ENCODE measurements around the gene SLC35A1.

DNA sequence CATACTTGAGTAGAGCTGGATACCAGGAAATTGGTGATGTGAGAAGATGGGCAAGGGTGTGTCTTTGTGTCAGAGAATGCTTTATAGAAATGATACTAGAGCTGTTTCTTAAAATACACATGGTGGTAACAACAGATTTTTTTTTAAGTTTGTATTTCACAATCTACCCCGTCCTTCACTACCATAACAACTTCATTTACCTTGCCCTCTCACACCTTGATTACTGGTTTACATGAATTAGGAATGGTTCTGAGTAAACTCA is 71.6 kb downstream of the SLC35A1 start:
- TF ChIP-seq, protein P1, sequence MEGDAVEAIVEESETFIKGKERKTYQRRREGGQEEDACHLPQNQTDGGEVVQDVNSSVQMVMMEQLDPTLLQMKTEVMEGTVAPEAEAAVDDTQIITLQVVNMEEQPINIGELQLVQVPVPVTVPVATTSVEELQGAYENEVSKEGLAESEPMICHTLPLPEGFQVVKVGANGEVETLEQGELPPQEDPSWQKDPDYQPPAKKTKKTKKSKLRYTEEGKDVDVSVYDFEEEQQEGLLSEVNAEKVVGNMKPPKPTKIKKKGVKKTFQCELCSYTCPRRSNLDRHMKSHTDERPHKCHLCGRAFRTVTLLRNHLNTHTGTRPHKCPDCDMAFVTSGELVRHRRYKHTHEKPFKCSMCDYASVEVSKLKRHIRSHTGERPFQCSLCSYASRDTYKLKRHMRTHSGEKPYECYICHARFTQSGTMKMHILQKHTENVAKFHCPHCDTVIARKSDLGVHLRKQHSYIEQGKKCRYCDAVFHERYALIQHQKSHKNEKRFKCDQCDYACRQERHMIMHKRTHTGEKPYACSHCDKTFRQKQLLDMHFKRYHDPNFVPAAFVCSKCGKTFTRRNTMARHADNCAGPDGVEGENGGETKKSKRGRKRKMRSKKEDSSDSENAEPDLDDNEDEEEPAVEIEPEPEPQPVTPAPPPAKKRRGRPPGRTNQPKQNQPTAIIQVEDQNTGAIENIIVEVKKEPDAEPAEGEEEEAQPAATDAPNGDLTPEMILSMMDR (IDR thresholded peaks at IDR 0.05), result no peak
- TF ChIP-seq POLR2A (IDR thresholded peaks at IDR 0.05), result no peak

Measured in testis (tissue), 2 donors.